WTC11 (cell line): Measurements from ENCODE around the gene AQP12A. TPM values are rescaled to one million over a fixed set of nuclear protein-coding genes. Genes with fewer than 3 reads are reported as not detected.

Experiments
- ATAC-seq: fragments of 200-7000 bp; cut with Tn5 transposase; 2 replicates; pipeline ENCODE4 v1.10.0; 2021; ENCODE audit warnings: mild to moderate bottlenecking, moderate library complexity
- CTCF ChIA-PET: fragments of 300-600 bp; sonication (Branson Sonifier 250); formaldehyde crosslinking; loops from one replicate; lab custom pipeline; 2021; ENCODE audit warnings: antibody characterized with exemption; lab: Charles Lee
- POLR2A ChIA-PET: fragments of 350-600 bp; sonication (Branson Sonifier 250); formaldehyde crosslinking; loops from one replicate; lab custom pipeline; 2021; ENCODE audit warnings: antibody characterized with exemption; lab: Charles Lee
- DNase-seq: peaks from one replicate; pipeline ENCODE4 v3.0.0; 2021; ENCODE audit warnings: low spot score
- H3K27ac Mint-ChIP-seq: 2 replicates; pipeline ENCODE4 v1.8.0; 2021; ENCODE audit warnings: mixed read lengths
- H3K27me3 Mint-ChIP-seq: 2 replicates; pipeline ENCODE4 v1.8.0; 2021; ENCODE audit warnings: low read depth, mild to moderate bottlenecking, moderate library complexity, mixed read lengths
- H3K36me3 Mint-ChIP-seq: 2 replicates; pipeline ENCODE4 v1.8.0; 2021; ENCODE audit warnings: mixed read lengths
- H3K4me1 Mint-ChIP-seq: 2 replicates; pipeline ENCODE4 v1.8.0; 2022; ENCODE audit warnings: mixed read lengths
- H3K4me3 Mint-ChIP-seq: 2 replicates; pipeline ENCODE4 v1.8.0; 2021; ENCODE audit warnings: mild to moderate bottlenecking, moderate library complexity, mixed read lengths
- H3K9me3 Mint-ChIP-seq: 2 replicates; pipeline ENCODE4 v1.8.0; 2021; ENCODE audit warnings: mixed read lengths
- CREM ChIP-seq: sonication (generic); formaldehyde crosslinking; IDR thresholded peaks from 2 replicates; pipeline ENCODE4 v1.8.1; 2022; ENCODE audit warnings: mild to moderate bottlenecking, missing genetic modification reagents, moderate library complexity
- FOXK1 ChIP-seq: sonication (generic); formaldehyde crosslinking; IDR thresholded peaks from 2 replicates; pipeline ENCODE4 v1.8.0; 2022; ENCODE audit warnings: mild to moderate bottlenecking, moderate library complexity, missing genetic modification reagents
- KAT7 ChIP-seq: sonication (generic); formaldehyde crosslinking; IDR thresholded peaks from 2 replicates; pipeline ENCODE4 v1.8.1; 2023; ENCODE audit warnings: missing genetic modification reagents, mild to moderate bottlenecking, borderline replicate concordance
- MXD4 ChIP-seq: fragments of 250-450 bp; sonication (Bioruptor Pico); IDR thresholded peaks from 2 replicates; pipeline ENCODE4 v1.8.0; 2021; ENCODE audit warnings: mild to moderate bottlenecking, moderate library complexity, borderline replicate concordance
- NFATC4 ChIP-seq: fragments of 250-450 bp; sonication (Bioruptor Pico); IDR thresholded peaks from 2 replicates; pipeline ENCODE4 v1.9.0; 2021; ENCODE audit warnings: mild to moderate bottlenecking
- NFYB ChIP-seq: sonication (generic); formaldehyde crosslinking; conservative IDR thresholded peaks from 2 replicates; pipeline ENCODE4 v1.8.0; 2022; ENCODE audit warnings: low read depth, missing genetic modification reagents
- OVOL2 ChIP-seq: fragments of 250-450 bp; sonication (Bioruptor Pico); IDR thresholded peaks from 2 replicates; pipeline ENCODE4 v1.9.0; 2021; ENCODE audit warnings: mild to moderate bottlenecking, borderline replicate concordance
- RELA ChIP-seq: sonication (generic); formaldehyde crosslinking; IDR thresholded peaks from 2 replicates; pipeline ENCODE4 v1.8.1; 2022; ENCODE audit warnings: missing genetic modification reagents, mild to moderate bottlenecking, borderline replicate concordance
- SMAD3 ChIP-seq: sonication (generic); formaldehyde crosslinking; IDR thresholded peaks from 2 replicates; pipeline ENCODE4 v1.8.0; 2022; ENCODE audit warnings: missing genetic modification reagents, mild to moderate bottlenecking, borderline replicate concordance
- SMAD4 ChIP-seq: sonication (generic); formaldehyde crosslinking; IDR thresholded peaks from 2 replicates; pipeline ENCODE4 v1.8.0; 2022; ENCODE audit warnings: mild to moderate bottlenecking, missing genetic modification reagents
- TCF7 ChIP-seq: sonication (generic); formaldehyde crosslinking; IDR thresholded peaks from 2 replicates; pipeline ENCODE4 v1.8.0; 2022; ENCODE audit warnings: mild to moderate bottlenecking, low read depth, missing genetic modification reagents, moderate library complexity
- TEAD4 ChIP-seq: sonication (generic); formaldehyde crosslinking; IDR thresholded peaks from 2 replicates; pipeline ENCODE4 v1.8.0; 2022; ENCODE audit warnings: mild to moderate bottlenecking, missing genetic modification reagents
- ZNF317 ChIP-seq: sonication (generic); formaldehyde crosslinking; IDR thresholded peaks from 2 replicates; pipeline ENCODE4 v1.8.1; 2023; ENCODE audit warnings: low read depth, mild to moderate bottlenecking, moderate library complexity, missing genetic modification reagents, borderline replicate concordance
- ZNF416 ChIP-seq: fragments of 250-450 bp; sonication (Bioruptor Pico); IDR thresholded peaks from 2 replicates; pipeline ENCODE4 v1.9.0; 2021; ENCODE audit warnings: mild to moderate bottlenecking, inconsistent platforms
- ZNF423 ChIP-seq: fragments of 250-450 bp; sonication (Bioruptor Pico); IDR thresholded peaks from 2 replicates; pipeline ENCODE4 v2.1.2; 2022; ENCODE audit warnings: mild to moderate bottlenecking, moderate library complexity
- ZNF671 ChIP-seq: fragments of 250-450 bp; sonication (Bioruptor Pico); IDR thresholded peaks from 2 replicates; pipeline ENCODE4 v1.8.0; 2021; ENCODE audit warnings: mild to moderate bottlenecking
- total RNA-seq: library from RNA; stranded (reverse); gene quantifications from 3 replicates; pipeline ENCODE4 v1.2.3, GENCODE V29; 2021
- TF ChIP-seq, protein P1 (sequence below): sonication (generic); formaldehyde crosslinking; IDR thresholded peaks from 2 replicates; pipeline ENCODE4 v1.8.1; 2022; ENCODE audit warnings: mild to moderate bottlenecking, missing genetic modification reagents, moderate library complexity, borderline replicate concordance
- TF ChIP-seq, protein P2 (sequence below): sonication (generic); formaldehyde crosslinking; IDR thresholded peaks from 2 replicates; pipeline ENCODE4 v1.8.1; 2023; ENCODE audit warnings: mild to moderate bottlenecking, missing genetic modification reagents, moderate library complexity
- TF ChIP-seq, protein P3 (sequence below): sonication (generic); formaldehyde crosslinking; IDR thresholded peaks from 2 replicates; pipeline ENCODE4 v1.8.0; 2022; ENCODE audit warnings: mild to moderate bottlenecking, missing genetic modification reagents
- TF ChIP-seq, protein P4 (sequence below): sonication (generic); formaldehyde crosslinking; IDR thresholded peaks from 2 replicates; pipeline ENCODE4 v1.8.1; 2023; ENCODE audit warnings: mild to moderate bottlenecking, missing genetic modification reagents, moderate library complexity
- TF ChIP-seq, protein P5 (sequence below): sonication (generic); formaldehyde crosslinking; IDR thresholded peaks from 2 replicates; pipeline ENCODE4 v1.8.0; 2022; ENCODE audit warnings: mild to moderate bottlenecking, missing genetic modification reagents

Gene AQP12A
- total RNA-seq, 1 experiment from 2014 or later = not detected

DNA sequence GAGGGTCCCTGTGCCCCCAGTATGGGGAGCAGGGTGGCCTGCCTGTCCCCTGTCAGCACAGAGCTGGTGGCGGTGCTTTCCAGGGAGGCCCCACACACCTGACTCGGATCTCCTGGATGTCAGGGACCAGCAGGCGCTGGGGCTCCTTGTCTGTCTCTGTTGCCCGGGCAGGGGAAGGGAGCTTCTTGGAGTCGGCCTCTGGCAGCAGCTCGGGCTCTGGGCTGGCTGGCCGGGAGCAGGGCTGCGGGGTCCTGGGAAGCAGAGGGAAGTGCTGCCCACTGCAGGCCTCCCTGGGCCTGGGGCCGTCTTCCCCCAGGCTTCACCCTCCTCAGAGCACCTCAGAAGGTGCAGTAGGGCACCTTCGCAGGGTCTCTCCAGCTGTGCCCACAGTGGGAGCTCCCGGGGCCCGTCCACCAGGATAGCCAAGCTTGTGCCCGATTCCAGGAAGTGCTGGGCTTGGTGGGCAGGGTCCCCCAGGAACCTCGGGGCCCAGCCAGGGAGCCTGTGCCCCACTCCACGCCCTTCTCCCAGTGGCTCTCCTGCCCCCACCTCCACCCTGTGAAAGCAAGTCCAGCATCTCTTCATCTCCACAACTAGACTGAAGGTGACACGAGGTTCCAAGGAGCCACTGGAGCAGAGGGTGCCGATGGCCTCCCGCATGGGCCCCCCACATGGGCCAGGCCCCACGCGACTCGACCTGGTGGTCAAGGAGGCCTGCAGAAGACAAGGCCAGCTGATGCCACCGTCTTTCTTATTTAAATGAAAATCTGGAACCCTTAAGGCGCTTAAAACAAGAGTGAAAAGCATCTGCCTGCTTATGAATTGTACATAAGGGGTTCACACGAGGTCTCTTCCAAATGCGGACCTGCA lies 28.2 kb downstream of the AQP12A start:
- ChIA-PET POLR2A (no interaction called here), CTCF (no interaction called here)
- no peak overlapping the region for H3K4me3 Mint-ChIP-seq
- no peaks in the 10 kb centered on the region for H3K4me1 Mint-ChIP-seq
- no peaks in the 10 kb centered on the region for H3K9me3 Mint-ChIP-seq
- ATAC-seq (no peak), DNase-seq (no peak)
- TF ChIP-seq SMAD4 (CRISPR knock-in tag) (no peak), ZNF416 (CRISPR knock-in tag) (no peak), RELA (no peak), ZNF423 (CRISPR knock-in tag) (no peak), CREM (CRISPR knock-in tag) (no peak), ZNF317 (no peak), TEAD4 (CRISPR knock-in tag) (no peak)
- TF ChIP-seq, protein P1, sequence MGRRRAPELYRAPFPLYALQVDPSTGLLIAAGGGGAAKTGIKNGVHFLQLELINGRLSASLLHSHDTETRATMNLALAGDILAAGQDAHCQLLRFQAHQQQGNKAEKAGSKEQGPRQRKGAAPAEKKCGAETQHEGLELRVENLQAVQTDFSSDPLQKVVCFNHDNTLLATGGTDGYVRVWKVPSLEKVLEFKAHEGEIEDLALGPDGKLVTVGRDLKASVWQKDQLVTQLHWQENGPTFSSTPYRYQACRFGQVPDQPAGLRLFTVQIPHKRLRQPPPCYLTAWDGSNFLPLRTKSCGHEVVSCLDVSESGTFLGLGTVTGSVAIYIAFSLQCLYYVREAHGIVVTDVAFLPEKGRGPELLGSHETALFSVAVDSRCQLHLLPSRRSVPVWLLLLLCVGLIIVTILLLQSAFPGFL (CRISPR knock-in tag) = no peak
- no peaks in the 10 kb centered on the region for H3K27me3 Mint-ChIP-seq
- H3K36me3 Mint-ChIP-seq = peaks cover 25% of the 10 kb centered on the region
- H3K27ac Mint-ChIP-seq = no peak overlapping the region

DNA sequence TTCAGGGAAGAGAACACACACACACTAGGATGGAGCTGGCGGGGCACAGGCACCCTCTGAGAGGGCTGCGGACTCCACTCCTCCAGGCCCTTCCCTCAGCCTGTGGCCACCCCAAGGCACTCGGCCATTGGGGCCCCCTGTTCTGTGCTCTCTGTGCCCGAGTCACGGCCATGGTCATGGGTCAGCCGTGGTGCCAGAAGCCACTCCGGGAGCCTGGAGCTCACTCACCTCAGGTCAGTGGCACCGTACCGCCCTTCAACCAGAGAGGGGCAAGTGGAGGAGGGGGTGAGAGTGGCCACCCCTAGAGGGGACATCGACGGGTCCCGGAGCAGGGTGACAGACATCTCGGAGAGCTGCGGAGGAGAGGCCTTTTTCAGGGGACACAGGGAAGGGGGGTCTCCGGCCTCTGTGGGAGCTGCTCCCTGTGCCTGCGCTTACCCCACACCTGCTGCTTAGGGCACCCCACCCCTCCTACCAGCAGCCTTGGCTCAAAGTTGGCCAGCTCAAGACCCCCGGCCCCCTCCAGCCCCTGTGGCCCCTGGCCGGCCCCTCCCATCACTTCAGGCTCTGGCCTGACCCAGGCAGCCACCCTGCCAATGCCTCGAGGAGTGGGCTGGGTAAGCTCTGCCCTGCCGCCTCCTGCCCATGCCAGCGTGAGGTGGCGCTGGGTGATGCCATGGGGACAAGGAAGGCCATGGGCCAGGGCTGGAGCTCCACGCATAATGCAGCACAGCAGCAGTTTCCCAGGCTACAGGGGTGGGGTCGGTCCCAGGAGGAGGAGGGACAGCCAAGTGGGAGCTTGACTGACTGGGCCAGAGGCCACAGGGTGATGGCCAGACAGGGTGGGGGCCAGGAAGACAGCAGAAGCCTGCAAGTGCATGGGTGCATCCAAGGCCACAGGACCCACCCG lies 29.3 kb downstream of the AQP12A start:
- H3K4me3 Mint-ChIP-seq = no peak overlapping the region
- peaks cover 28% of the 10 kb centered on the region for H3K36me3 Mint-ChIP-seq
- ChIA-PET POLR2A (no interaction called here), CTCF (interaction anchor here (1.0 kb wide), 1 partner anchor 80 kb away, joined by 3 read pairs; no protein-coding TSS in a partner anchor)
- ATAC-seq = no peak
- no peaks in the 10 kb centered on the region for H3K9me3 Mint-ChIP-seq
- H3K27ac Mint-ChIP-seq = no peak overlapping the region
- no peaks in the 10 kb centered on the region for H3K4me1 Mint-ChIP-seq
- TF ChIP-seq FOXK1 (CRISPR knock-in tag) = no peak
- TF ChIP-seq OVOL2 (CRISPR knock-in tag) = no peak
- TF ChIP-seq, protein P2, sequence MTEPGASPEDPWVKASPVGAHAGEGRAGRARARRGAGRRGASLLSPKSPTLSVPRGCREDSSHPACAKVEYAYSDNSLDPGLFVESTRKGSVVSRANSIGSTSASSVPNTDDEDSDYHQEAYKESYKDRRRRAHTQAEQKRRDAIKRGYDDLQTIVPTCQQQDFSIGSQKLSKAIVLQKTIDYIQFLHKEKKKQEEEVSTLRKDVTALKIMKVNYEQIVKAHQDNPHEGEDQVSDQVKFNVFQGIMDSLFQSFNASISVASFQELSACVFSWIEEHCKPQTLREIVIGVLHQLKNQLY (CRISPR knock-in tag) = no peak
- TF ChIP-seq, protein P3, sequence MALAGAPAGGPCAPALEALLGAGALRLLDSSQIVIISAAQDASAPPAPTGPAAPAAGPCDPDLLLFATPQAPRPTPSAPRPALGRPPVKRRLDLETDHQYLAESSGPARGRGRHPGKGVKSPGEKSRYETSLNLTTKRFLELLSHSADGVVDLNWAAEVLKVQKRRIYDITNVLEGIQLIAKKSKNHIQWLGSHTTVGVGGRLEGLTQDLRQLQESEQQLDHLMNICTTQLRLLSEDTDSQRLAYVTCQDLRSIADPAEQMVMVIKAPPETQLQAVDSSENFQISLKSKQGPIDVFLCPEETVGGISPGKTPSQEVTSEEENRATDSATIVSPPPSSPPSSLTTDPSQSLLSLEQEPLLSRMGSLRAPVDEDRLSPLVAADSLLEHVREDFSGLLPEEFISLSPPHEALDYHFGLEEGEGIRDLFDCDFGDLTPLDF = no peak
- TF ChIP-seq SMAD3 (CRISPR knock-in tag) = no peak
- TF ChIP-seq, protein P4, sequence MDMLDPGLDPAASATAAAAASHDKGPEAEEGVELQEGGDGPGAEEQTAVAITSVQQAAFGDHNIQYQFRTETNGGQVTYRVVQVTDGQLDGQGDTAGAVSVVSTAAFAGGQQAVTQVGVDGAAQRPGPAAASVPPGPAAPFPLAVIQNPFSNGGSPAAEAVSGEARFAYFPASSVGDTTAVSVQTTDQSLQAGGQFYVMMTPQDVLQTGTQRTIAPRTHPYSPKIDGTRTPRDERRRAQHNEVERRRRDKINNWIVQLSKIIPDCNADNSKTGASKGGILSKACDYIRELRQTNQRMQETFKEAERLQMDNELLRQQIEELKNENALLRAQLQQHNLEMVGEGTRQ = no peak
- TF ChIP-seq, protein P5, sequence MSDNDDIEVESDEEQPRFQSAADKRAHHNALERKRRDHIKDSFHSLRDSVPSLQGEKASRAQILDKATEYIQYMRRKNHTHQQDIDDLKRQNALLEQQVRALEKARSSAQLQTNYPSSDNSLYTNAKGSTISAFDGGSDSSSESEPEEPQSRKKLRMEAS (CRISPR knock-in tag) = no peak
- no peak for TF ChIP-seq MXD4 (CRISPR knock-in tag)
- TF ChIP-seq TCF7 (CRISPR knock-in tag) = no peak
- no peak for TF ChIP-seq NFATC4
- no peak for TF ChIP-seq KAT7 (CRISPR knock-in tag)
- no peak for TF ChIP-seq ZNF671
- TF ChIP-seq NFYB (CRISPR knock-in tag) = no peak
- TF ChIP-seq, all 79 proteins: peak for 0
- DNase-seq = no peak
- H3K27me3 Mint-ChIP-seq = no peaks in the 10 kb centered on the region
